NCI-H345 treated with DMSO at 0.1 percent for 48 hours (cell line): ENCODE results near the gene HOXC12.
A peak's percentile ranks its signal among the peaks of the same experiment; 100 is the strongest.

Experiments used
- DNase-seq: peaks from one replicate; lab custom pipeline; 2025; ENCODE audit not compliant: unreplicated experiment; lab: John Stamatoyannopoulos, UW

HOXC12 gene

GRCh38 chr12:53995378-53996239 is 40.9 kb downstream of the HOXC12 start:
- DNase-seq: no peak

DNA sequence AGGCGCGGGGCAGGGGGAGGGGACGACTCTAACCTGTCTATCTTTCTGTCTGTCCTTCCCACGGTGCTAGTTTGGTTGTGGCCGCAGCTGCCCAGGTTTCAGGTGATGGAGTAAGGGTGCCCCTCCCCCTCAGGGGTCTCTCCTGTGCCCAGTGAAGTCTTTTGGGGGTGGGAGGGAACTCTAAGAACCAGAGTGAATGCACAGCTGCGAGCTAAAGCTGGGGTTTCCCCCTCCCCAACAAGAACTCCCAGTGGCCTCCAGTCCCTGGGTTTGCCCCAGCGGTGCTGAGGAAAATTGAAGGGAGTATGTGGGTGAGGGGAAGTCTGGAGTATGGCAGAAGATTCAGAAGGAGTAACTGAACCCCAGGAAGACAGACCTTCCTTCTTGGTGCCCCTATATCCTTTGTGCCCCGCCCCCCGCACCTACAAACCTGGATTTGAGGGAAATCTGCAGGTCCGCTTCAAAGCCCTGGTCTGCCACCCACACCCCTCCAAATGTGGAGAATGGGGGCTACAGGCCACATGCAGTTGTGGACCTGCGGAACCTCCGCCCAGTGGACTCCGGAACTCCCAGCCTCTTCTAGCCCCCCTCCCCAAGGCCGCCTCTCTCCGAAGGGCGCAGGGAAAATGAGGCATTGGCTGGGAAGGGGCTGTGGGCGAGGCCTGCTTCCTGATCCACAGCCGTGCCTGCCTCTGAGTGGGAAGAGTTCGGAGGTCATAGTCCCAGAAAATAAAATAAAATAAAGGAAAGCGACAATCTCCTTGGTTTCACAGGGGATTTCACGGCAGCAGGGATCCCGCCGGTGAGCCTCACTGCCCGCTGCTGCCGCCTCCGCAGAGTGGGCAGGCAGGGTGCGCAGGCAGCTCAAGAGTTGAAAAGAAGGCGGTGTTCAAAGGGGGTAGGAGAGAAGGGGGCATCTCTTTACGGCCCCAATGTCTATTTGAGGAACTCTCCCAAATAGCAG is 41.8 kb downstream of the HOXC12 start:
- no peak for DNase-seq

DNA sequence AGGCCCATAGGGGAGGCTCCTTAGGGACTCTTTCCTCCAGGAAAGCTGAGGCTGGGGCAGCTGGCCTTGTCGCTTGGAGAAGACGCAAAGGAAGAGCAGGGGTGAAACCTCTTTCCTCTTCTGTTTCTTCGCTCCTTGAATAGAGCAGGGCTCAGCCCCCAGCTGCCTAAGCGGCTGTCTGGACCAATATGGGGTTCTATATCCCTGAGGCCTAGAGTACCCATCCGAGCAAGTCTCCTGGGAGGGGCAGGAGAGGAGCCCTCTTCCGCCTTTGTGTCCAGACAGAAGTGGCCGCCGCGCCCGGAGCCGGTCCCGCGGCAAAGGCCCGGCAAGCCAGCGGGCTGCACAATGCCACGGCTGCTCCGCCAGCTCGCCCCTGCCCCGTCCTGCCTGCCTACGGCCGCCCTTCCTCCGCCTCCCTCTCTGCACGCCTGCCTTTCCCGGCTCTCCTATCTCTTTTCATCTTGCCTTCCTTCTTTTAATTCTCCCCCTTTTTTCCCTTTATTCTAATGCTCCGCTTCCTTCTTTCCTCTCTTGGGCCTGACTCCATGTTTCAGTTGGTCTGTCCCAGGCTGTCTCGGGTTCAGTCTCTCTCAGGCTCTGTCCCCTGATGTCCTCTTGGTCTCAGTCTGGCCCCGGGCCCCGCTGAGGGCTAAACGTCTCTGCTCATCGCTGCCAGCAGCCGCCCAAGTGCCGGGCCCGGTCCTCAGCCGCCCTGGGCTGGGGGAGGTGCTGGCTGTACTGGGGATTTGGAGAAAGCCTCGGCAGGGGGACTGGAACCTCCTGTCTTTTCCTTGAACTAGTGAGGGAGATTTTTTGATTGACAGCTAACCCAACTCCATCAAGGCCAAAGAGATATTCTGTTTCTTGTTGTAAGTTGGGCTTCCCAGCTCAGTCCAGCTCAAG is 42.8 kb downstream of the HOXC12 start:
- no peak for DNase-seq

- no peak for DNase-seq
These were observed 43.6 kb downstream of the HOXC12 start for GRCh38 chr12:53998110-53998899.

DNA sequence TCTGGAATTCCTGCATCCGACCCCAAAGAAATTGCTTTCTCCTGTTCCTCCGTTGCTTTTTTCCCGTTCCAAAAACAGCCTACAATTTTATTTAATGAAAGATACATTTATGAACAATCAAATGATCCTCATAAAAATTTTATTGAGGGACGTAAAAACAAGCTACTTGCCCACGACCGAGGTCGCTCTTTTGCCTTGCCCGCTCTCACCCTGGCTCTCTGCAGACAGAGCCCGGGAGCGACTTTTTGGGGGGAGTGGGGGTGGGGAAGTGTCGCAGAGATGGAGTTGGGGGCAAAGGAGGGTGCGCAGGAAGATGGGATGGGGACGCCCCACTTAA is 44.2 kb downstream of the HOXC12 start:
- no peak for DNase-seq

DNA sequence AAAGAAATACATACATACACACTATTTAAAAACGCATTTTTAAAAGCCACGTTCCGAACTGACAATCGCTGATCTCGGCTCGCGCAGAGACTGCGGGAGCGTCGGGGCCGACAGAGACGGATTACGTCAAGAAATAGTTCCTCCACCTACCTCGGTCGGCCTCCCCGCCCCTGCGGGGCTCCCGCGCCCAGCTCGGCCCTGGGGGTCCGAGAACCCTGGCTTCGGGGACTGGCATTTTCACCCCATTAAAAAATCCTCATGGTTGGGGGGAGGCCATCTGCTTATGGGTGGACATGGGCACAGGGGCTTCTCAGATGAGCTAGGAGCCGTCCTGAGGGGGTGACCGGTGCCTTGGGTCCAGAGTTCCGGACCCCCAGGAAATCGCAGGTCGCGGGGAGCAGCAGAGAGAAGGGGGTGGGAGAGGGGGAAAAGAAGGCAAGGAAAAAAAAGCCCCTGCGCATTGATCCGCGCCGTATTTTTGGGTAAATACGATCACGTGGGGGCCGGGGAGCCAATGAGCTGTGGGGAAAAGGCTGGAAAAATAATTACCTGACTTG is 44.9 kb downstream of the HOXC12 start:
- DNase-seq: peak; percentile 29

DNA sequence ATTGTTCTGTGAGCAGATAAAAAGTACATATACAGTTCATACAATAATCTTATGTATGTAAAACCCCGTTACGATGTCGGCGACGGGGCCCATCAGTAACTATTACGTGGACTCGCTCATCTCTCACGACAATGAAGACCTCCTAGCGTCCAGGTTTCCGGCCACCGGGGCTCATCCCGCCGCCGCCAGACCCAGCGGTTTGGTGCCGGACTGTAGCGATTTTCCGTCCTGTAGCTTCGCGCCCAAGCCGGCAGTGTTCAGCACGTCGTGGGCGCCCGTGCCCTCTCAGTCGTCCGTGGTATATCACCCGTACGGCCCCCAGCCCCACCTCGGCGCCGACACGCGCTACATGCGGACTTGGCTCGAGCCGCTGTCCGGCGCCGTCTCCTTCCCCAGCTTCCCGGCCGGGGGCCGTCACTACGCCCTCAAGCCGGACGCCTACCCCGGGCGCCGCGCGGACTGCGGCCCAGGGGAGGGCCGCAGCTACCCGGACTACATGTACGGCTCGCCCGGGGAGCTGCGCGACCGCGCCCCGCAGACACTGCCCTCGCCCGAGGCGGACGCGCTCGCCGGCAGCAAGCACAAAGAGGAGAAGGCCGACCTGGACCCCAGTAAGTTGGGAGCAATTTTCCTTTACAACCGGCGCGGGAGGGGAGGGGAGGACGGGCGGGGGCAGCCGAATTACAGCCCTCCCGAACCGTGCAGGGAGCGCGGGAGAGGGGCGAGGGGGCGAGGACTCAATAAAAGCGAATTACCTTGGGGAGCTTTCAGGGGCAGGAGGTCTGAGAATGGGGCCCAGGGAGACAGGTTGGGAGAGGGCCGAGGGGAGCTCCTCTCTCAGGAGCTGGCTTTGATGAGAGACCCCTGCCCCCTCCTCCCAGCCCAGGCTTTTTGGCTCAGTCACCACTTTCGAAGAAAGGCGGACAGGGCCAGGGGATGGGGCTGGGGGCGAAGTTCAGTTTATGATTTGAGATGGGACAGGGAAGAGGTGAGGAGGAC is 45.7 kb downstream of the HOXC12 start, which contains the start of gene HOXC9:
TSS of gene HOXC9 (plus strand) at position 46 of the 999 bp plus-strand sequence. CDS start at position 74, 28 bp downstream.
- no peak for DNase-seq

GRCh38 chr12:54001283-54002187 is 46.8 kb downstream of the HOXC12 start:
- DNase-seq: no peak

GRCh38 chr12:54002278-54002914 is 47.7 kb downstream of the HOXC12 start:
- DNase-seq: no peak

GRCh38 chr12:54002915-54003389 is 48.2 kb downstream of the HOXC12 start:
- DNase-seq: no peak

GRCh38 chr12:54003625-54004024 is 48.9 kb downstream of the HOXC12 start:
- no peak for DNase-seq

DNA sequence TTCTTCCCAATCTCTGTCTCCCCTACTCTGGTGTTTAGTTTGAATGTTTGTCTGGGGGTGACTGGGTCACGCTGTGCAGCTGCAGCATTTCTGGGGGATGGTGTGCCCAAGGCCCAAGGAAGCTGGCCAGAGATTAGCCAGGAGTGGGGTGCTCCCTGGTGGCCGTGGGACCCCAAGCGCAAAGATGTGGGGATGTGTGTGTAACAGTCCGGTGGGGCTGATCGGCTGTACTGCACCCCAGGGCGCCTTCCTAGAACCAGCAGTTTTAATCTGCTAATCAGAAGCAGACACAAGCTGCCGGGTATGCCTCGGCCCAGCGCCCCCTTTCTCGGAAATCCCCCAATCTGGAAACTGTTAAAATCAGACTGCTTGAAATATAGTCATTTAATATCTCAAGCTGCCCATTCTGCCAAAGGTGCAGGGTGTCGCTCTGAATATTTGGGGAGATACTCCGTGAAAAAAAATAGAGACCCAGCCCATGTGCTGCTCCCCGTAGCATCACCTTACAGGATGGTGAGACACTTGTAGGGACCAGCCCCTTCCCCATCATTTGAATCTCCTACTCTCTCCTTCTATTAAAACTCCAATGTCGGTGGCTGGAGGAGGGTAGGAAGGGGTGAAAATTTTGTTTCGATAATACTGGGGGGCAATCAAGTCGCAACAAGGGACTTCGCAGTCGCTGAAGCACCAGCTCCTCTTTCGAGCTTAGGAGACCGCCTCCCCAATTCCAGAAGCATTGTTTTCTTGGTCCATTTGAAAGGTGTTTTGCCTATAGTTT is 49.5 kb downstream of the HOXC12 start:
- DNase-seq: no peak

GRCh38 chr12:54004841-54005530 is 50.3 kb downstream of the HOXC12 start:
- no peak for DNase-seq

DNA sequence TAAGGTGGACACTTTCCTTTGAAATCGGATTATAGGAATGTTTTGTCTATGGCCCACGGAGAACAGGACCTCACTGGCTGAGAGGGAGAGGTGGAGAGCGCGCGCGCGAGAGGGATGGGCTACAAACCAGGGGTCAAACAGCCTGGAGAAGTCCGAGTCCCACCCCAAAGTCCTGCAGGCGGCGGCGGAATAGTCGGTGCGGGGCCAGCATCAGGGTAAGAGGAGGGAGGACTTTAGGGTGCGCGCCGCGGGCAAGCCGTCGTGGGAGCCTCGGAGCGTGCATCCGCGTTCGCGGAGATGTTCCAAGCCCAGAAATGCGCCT is 50.8 kb downstream of the HOXC12 start:
- no peak for DNase-seq

DNA sequence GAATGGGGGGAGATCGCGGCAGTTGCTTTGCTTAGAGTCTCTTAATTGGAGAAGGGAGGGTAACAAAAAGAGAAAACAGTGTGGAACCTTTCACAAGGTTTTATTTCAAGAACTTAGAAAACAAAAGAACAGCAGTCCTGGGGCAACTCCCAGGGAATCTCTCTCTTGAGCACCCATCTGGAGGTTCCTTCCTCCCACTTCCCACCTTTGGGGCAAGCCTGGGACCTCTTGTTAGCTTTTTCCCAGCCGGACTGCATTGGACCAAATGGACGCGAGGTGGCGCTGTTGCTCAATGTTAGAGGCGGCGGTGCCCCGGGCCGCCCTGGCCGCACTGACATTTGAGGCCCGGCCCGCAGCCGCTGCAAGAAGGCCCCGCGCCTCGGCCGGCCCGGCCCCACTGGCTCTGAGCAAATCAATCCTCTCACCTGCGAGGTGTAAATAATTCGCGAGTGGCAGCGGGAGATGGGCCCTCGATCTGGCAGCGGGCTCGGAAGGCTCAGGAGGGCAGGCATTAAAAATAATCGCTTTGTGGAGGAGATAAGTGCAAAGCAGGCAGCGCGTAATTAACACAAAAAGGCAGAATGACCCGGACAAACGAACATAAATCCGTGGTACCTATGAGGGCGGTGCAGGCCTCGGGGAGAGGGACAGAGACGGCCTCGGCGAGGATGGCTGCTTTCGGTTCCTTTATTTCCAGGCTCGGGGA is 51.3 kb downstream of the HOXC12 start:
- DNase-seq: peak; percentile 22
